H1 (cell line): ENCODE measurements around the gene GHRHR. TPM values are rescaled to one million over a fixed set of nuclear protein-coding genes. Genes with fewer than 3 reads are reported as not detected.

Experiments used
- CTCF ChIA-PET: fragments of 300-600 bp; sonication (Branson Sonifier 250); formaldehyde crosslinking; loops from one replicate; lab custom pipeline; 2021; ENCODE audit not compliant: partially characterized antibody; lab: Charles Lee
- POLR2A ChIA-PET: fragments of 300-600 bp; sonication (Branson Sonifier 250); formaldehyde crosslinking; loops from one replicate; lab custom pipeline; 2021; ENCODE audit warnings: inconsistent platforms; ENCODE audit not compliant: partially characterized antibody; lab: Charles Lee
- DNase-seq, 2 experiments: peaks; one replicate each; pipeline versions ENCODE4 v3.0.0 to v3.0.0-alpha.2; 2010 to 2022; ENCODE audit warnings: low spot score in 2 of 2, low read depth in 1 of 2, mixed read lengths in 1 of 2
- FAIRE-seq: peaks from 2 replicates; lab custom pipeline; 2011; peaks lifted over from hg19 to GRCh38; lab: Jason Lieb, UNC
- H2AFZ ChIP-seq: 2 replicates; pipeline ENCODE4 v1.8.1; 2012; ENCODE audit warnings: low read length, inconsistent platforms
- H2AK5ac ChIP-seq: 2 replicates; pipeline ENCODE4 v1.6.1; 2013; ENCODE audit warnings: low read depth, low read length
- H2BK120ac ChIP-seq: replicated peaks from 2 replicates; pipeline ENCODE3; 2013; ENCODE audit warnings: low read depth, low read length, inconsistent platforms
- H2BK12ac ChIP-seq: 2 replicates; pipeline ENCODE4 v1.6.1; 2013; ENCODE audit warnings: low read depth, low read length
- H2BK15ac ChIP-seq: 2 replicates; pipeline ENCODE4 v1.6.1; 2013; ENCODE audit warnings: low read length
- H2BK20ac ChIP-seq: 2 replicates; pipeline ENCODE4 v1.6.1; 2013; ENCODE audit warnings: low read length
- H2BK5ac ChIP-seq: 2 replicates; pipeline ENCODE4 v1.6.1; 2013; ENCODE audit warnings: low read depth, low read length
- H3K14ac ChIP-seq: 2 replicates; pipeline ENCODE4 v1.6.1; 2013; ENCODE audit warnings: inconsistent platforms; ENCODE audit not compliant: insufficient read length
- H3K18ac ChIP-seq: 2 replicates; pipeline ENCODE4 v1.6.1; 2013; ENCODE audit warnings: low read length; ENCODE audit errors: extremely low read depth
- H3K23ac ChIP-seq: 2 replicates; pipeline ENCODE4 v1.6.1; 2013; ENCODE audit warnings: inconsistent platforms; ENCODE audit not compliant: insufficient read length
- H3K23me2 ChIP-seq: 2 replicates; pipeline ENCODE4 v1.6.1; 2013; ENCODE audit warnings: low read depth, low read length
- H3K27ac ChIP-seq: 2 replicates; pipeline ENCODE4 v1.6.1; 2011; ENCODE audit warnings: low read depth, low read length, inconsistent platforms
- H3K27me3 ChIP-seq, 4 experiments: replicated peaks in 1 of 4; 1 replicate in 1 of 4; 2 replicates in 3 of 4; pipeline versions ENCODE4 v1.6.1 to v1.8.1; 2011 to 2013; ENCODE audit warnings: low read length in 3 of 4, mild to moderate bottlenecking in 3 of 4, inconsistent platforms in 2 of 4, mixed read lengths in 2 of 4, moderate library complexity in 1 of 4; ENCODE audit not compliant: control insufficient read depth in 3 of 4, insufficient read depth in 3 of 4; ENCODE audit errors: extremely low read depth in 1 of 4
- H3K36me3 ChIP-seq, 4 experiments: 2 replicates each; pipeline versions ENCODE4 v1.6.1 to v1.8.1; 2011 to 2013; ENCODE audit warnings: mild to moderate bottlenecking in 4 of 4, low read length in 3 of 4, moderate library complexity in 2 of 4, control low read depth in 1 of 4, inconsistent platforms in 1 of 4; ENCODE audit not compliant: insufficient read depth in 4 of 4, control insufficient read depth in 2 of 4
- H3K4ac ChIP-seq: replicated peaks from 2 replicates; pipeline ENCODE3; 2013; ENCODE audit warnings: low read length, low read depth, mixed read lengths, inconsistent platforms; ENCODE audit not compliant: insufficient read length
- H3K4me1 ChIP-seq, 4 experiments: replicated peaks in 1 of 4; 1 replicate in 1 of 4; 2 replicates in 3 of 4; pipeline versions ENCODE4 v1.6.1 to v1.8.1; 2011 to 2013; ENCODE audit warnings: low read length in 3 of 4, inconsistent platforms in 2 of 4, mixed read lengths in 1 of 4; ENCODE audit not compliant: insufficient read depth in 4 of 4, control insufficient read depth in 3 of 4
- H3K4me2 ChIP-seq, 2 experiments: 2 replicates each; pipeline versions ENCODE4 v1.6.1 to v1.8.1; 2011 to 2013; ENCODE audit warnings: low read depth in 2 of 2, low read length in 2 of 2, control low read depth in 1 of 2, inconsistent platforms in 1 of 2, mild to moderate bottlenecking in 1 of 2; ENCODE audit not compliant: insufficient read depth in 1 of 2
- H3K4me3 ChIP-seq, 4 experiments: fragments of 200-600, 300-600 bp in 1 of 4; sonication (generic), shearing (Covaris generic), sonication (Bioruptor Twin) in 1 of 4; 2 replicates each; pipeline versions ENCODE4 v1.5.1 to v1.8.1; 2011 to 2016; ENCODE audit warnings: low read length in 4 of 4, low read depth in 3 of 4, control low read depth in 2 of 4, inconsistent platforms in 2 of 4, mild to moderate bottlenecking in 2 of 4, mixed read lengths in 1 of 4, moderate library complexity in 1 of 4; ENCODE audit not compliant: insufficient read depth in 2 of 4; ENCODE audit errors: extremely low read depth in 1 of 4
- H3K56ac ChIP-seq: replicated peaks from 2 replicates; pipeline ENCODE3; 2013; ENCODE audit warnings: low read depth, mild to moderate bottlenecking, mixed read lengths, low read length, inconsistent platforms; ENCODE audit not compliant: insufficient read length
- H3K79me1 ChIP-seq: 2 replicates; pipeline ENCODE4 v1.6.1; 2013; ENCODE audit warnings: low read depth, low read length, control low read depth
- H3K79me2 ChIP-seq, 2 experiments: 2 replicates each; pipeline versions ENCODE4 v1.6.1 to v1.8.1; 2012 to 2013; ENCODE audit warnings: low read length in 2 of 2, mild to moderate bottlenecking in 2 of 2, inconsistent platforms in 1 of 2; ENCODE audit not compliant: insufficient read depth in 2 of 2, control insufficient read depth in 1 of 2
- H3K9ac ChIP-seq, 4 experiments: replicated peaks in 1 of 4; 1 replicate in 1 of 4; 2 replicates in 3 of 4; pipeline versions ENCODE4 v1.6.1 to v1.8.1; 2011 to 2013; ENCODE audit warnings: low read depth in 3 of 4, low read length in 3 of 4, control low read depth in 2 of 4, mild to moderate bottlenecking in 2 of 4, moderate library complexity in 2 of 4, inconsistent platforms in 1 of 4; ENCODE audit errors: extremely low read depth in 1 of 4
- H3K9me3 ChIP-seq, 2 experiments: 2 replicates each; pipeline versions ENCODE4 v1.6.1 to v1.8.1; 2012 to 2013; ENCODE audit warnings: mild to moderate bottlenecking in 2 of 2, moderate library complexity in 2 of 2, control low read depth in 1 of 2, inconsistent platforms in 1 of 2, low read depth in 1 of 2, low read length in 1 of 2, mixed read lengths in 1 of 2; ENCODE audit not compliant: insufficient read depth in 2 of 2
- H4K20me1 ChIP-seq, 2 experiments: replicated peaks in 1 of 2; 2 replicates each; pipeline versions ENCODE3 to v1.8.1; 2011 to 2013; ENCODE audit warnings: inconsistent platforms in 2 of 2, low read length in 2 of 2, mild to moderate bottlenecking in 1 of 2; ENCODE audit not compliant: insufficient read depth in 2 of 2, control insufficient read depth in 1 of 2
- H4K5ac ChIP-seq: 2 replicates; pipeline ENCODE4 v1.6.1; 2013; ENCODE audit warnings: low read length, low read depth, mixed read lengths, inconsistent platforms; ENCODE audit not compliant: insufficient read length
- H4K8ac ChIP-seq: 2 replicates; pipeline ENCODE4 v1.8.0; 2013; ENCODE audit warnings: mild to moderate bottlenecking, moderate library complexity, low read length, inconsistent platforms; ENCODE audit not compliant: insufficient read depth; ENCODE audit errors: extremely low read depth
- H4K91ac ChIP-seq: replicated peaks from 2 replicates; pipeline ENCODE3; 2013; ENCODE audit warnings: low read length, mixed read lengths, inconsistent platforms; ENCODE audit not compliant: insufficient read length
- ASH2L ChIP-seq: fragments of 200-600, 300-600 bp; sonication (generic); IDR thresholded peaks from one replicate; pipeline ENCODE4 v1.7.1; 2017; ENCODE audit warnings: low read length
- CBX8 ChIP-seq: fragments of 300-800, 300-1000 bp; sonication (generic); IDR thresholded peaks from 2 replicates; pipeline ENCODE4 v1.7.1; 2016; ENCODE audit warnings: low read depth, low read length, borderline replicate concordance
- TEAD4 ChIP-seq: IDR thresholded peaks from 2 replicates; pipeline ENCODE4 v1.6.1; 2012; ENCODE audit warnings: low read depth, low read length, inconsistent platforms, mixed read lengths
- WGBS, 2 experiments: shearing (Covaris generic) in 1 of 2; methylation state at CpG; one replicate each; pipeline versions ENCODE4 v1.1.6 to v1.1.7; 2013 to 2015; ENCODE audit warnings: low lambda C conversion rate in 2 of 2, mixed read lengths in 2 of 2, inconsistent platforms in 1 of 2, low coverage in 1 of 2, missing lambda C conversion rate in 1 of 2; ENCODE audit not compliant: insufficient replicate concordance in 2 of 2, insufficient coverage in 1 of 2, insufficient read length in 1 of 2; ENCODE audit errors: extremely low coverage in 1 of 2, missing lambda C conversion rate in 1 of 2; 5-methylcytosine and 5-hydroxymethylcytosine counted together
- polyA plus RNA-seq, 7 experiments: library from polyadenylated mRNA; depleted of rRNA in 3 of 7; stranded (reverse) in 5 of 7; unstranded in 2 of 7; fragments of >200 nt in 5 of 7; fragments of 200-250 nt in 2 of 7; gene quantifications; 1 replicate in 5 of 7; 2 replicates in 1 of 7; 4 replicates in 1 of 7; pipeline versions ENCODE4 v1.2.1 to v1.2.3, GENCODE V29; 2011 to 2013; ENCODE audit warnings: missing spikeins in 2 of 7, mixed read lengths in 2 of 7
- total RNA-seq: library from RNA; stranded (reverse); fragmentation: NEBNext Ultra II Directional; extraction: Animal tissue kit (Norgen Biotek cat#: 25700); gene quantifications from 2 replicates; pipeline ENCODE4 v1.2.1, GENCODE V29; 2021
- TF ChIP-seq, protein P1 (sequence below): IDR thresholded peaks from 2 replicates; pipeline ENCODE4 v1.6.1; 2012; ENCODE audit warnings: inconsistent platforms

Gene GHRHR
- total and polyA plus RNA-seq, 2 of the 8 experiments (the other 6 are each of a cell fraction or from before 2014, with no cell fraction given) = 0.60 to 6.5 TPM

GRCh38 chr7:30980194-30980593 is 16.4 kb downstream of the GHRHR start:
- FAIRE-seq (no peak), DNase-seq (no peak)
- no peak overlapping the region for H4K5ac ChIP-seq
- CTCF ChIA-PET = interaction anchor here (0.8 to 26.1 kb wide), 9 partner anchors 46 to 178 kb away, joined by 3 to 517 read pairs (median 5); no protein-coding TSS in a partner anchor
- no peaks in the 10 kb centered on the region for H4K20me1 ChIP-seq
- H2BK120ac ChIP-seq = no peak overlapping the region
- no peak overlapping the region for H4K8ac ChIP-seq
- TF ChIP-seq, protein P1, sequence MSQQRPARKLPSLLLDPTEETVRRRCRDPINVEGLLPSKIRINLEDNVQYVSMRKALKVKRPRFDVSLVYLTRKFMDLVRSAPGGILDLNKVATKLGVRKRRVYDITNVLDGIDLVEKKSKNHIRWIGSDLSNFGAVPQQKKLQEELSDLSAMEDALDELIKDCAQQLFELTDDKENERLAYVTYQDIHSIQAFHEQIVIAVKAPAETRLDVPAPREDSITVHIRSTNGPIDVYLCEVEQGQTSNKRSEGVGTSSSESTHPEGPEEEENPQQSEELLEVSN = no peak
- TF ChIP-seq TEAD4 (no peak), CBX8 (no peak), ASH2L (no peak)
- no peaks in the 10 kb centered on the region; a peak in 2 of 7 replicates for H3K27me3 ChIP-seq
- H3K14ac ChIP-seq = no peak overlapping the region
- H3K36me3 ChIP-seq = no peaks in the 10 kb centered on the region
- H3K4me1 ChIP-seq = peaks cover 3 to 14% (median 4%) of the 10 kb centered on the region in 4 experiments; a peak in 6 of 7 replicates
- peaks cover 9% of the 10 kb centered on the region for H3K23me2 ChIP-seq
- no peak overlapping the region for H3K4ac ChIP-seq
- 0 out of 2 replicates have a peak overlapping the region, but pooled peaks have one; percentile 35 for H2BK15ac ChIP-seq
- no peaks in the 10 kb centered on the region for H3K9me3 ChIP-seq
- H2BK12ac ChIP-seq = no peak overlapping the region
- no peak overlapping the region for H3K9ac ChIP-seq
- no peak overlapping the region for H4K91ac ChIP-seq
- POLR2A ChIA-PET = no interaction called here
- no peak overlapping the region for H3K23ac ChIP-seq
- no peak overlapping the region for H2BK5ac ChIP-seq
- H3K56ac ChIP-seq = no peak overlapping the region
- H3K27ac ChIP-seq = no peak overlapping the region
- 74% methylated on average over 7 of the region's 7 CpGs; no CpG with 5 or more reads in 1 of the 2 experiments for WGBS, 2 experiments
- no peak overlapping the region for H2AFZ ChIP-seq
- no peaks in the 10 kb centered on the region for H3K79me2 ChIP-seq
- H3K4me3 ChIP-seq = no peak overlapping the region
- peak overlapping the region; percentile 58; the same call in 1 of the 2 replicates for H2AK5ac ChIP-seq
- no peak overlapping the region for H3K4me2 ChIP-seq
- no peaks in the 10 kb centered on the region; the same call in 1 of the 2 replicates for H3K79me1 ChIP-seq
- no peak overlapping the region for H3K18ac ChIP-seq
- no peak overlapping the region for H2BK20ac ChIP-seq
